Measurements from ENCODE around the gene PSTK.

Gene PSTK

DNA sequence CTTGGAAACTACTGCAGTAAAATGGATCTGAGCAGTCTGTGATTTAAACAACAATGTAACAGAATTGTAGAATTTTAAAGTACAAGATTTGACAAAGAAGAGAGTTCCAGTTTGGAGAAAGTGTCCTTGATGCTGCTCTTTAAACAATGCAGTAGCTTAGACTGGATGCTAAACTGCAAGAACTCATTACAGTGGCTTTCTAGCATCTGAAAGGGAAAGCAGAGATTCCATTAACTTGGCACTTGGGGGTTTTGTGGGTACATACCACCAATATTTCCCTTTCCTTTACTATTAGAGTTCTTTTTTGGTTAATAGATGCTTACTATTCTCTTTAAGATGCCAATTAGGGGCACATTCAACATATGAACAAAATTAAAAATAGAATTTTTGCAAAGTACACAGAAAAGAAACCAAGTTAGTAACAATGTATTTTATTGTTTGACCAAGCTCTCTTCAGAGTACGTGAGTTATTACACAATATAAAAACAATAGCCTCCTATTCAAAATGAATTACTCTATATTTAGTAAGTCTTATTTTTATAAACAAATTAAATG lies 11.9 kb downstream of the PSTK start:
- no peak for DNase-seq (ENCODE audit: low read depth)

DNA sequence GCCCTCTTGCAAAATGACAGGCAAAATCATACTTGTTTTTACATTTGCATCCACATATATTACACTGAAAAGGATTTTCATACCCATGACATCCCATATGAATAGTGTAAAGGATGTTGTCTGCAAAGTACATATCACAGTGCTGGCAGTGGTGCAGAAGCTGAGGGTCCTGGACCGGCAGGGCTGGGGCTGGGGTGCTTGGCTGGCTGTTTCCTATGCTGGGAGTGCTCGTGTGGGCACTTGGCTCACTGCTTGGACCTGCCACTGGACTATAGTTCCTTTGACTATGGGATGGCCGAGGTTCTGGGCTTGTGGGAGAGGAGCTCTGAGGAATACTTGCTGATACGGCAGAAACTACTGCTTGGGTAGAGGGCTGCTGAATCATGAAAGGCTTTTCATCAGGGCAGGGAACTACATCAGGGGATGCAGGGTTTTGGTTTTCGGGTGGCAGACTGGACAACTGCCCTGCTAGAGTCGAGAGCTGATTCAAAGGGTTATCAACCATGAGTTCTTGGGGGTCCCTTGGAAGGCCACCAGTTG lies 13.7 kb downstream of the PSTK start:
- no peak for DNase-seq (ENCODE audit: low read depth)

DNA sequence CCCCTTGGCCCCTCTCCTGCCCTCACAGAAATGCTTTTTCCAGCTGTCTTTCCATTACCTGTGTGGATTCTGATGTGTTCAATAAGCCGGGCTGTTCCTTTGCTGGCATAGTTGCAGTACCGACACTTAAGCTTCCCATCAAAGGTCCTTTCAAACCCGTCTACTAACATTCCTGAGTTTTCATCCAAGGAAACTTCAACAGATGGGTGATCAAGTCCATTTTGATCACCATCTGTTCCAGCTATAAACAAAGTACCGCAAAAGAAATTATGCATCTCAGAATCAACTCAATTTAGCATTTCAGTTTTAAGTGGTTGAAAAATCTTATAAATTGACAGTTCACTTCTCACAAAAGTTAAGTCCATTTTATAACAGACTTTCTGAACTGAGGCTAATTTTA lies 15.7 kb downstream of the PSTK start:
- DNase-seq (ENCODE audit: low read depth), result no peak

DNA sequence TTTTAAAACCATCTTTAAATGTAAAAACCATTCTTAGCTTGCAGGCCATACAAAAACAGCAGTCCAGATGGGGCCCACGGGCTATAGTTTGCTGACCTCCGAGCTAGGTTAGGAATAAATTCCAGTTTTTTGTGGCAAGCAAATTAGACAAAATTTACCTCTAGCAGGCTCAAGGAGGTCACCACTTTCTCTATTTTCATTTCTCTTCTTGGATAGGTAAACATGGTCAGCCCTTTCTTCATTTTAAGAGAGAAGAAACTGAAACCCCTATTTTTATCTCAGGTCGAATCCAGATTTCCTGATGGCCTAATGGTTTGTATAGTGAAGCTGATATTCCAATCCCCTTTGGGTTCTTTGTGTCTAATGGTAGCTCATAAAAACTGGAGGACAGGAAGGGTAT lies 17.7 kb downstream of the PSTK start:
- no peak for DNase-seq (ENCODE audit: low read depth)

DNA sequence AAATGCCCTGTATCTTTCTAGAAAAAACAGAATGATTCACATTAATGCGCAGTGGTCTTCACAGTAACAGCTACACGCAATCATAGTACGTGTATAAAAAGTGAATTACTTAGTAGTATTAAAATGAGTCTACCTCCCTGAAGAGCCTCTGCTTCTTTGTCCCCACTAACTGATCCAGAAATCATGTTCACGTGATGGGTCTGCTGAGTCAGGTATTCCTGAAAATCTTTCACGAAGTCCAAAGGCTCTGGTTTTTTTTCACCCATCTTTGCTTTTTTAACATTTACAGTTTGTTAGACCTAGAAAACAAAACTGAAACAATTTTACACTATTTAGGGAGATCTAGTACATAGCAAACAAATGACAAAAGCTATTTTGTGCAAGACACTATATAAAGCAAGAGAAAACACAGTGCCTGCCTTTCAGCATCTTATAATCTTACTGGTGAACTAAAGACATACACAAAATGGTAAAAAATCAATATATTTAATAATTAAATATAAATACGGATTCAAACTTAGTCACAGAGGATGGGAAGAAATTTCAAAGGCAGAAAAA lies 18.2 kb downstream of the PSTK start:
- no peak for DNase-seq (ENCODE audit: low read depth)

DNA sequence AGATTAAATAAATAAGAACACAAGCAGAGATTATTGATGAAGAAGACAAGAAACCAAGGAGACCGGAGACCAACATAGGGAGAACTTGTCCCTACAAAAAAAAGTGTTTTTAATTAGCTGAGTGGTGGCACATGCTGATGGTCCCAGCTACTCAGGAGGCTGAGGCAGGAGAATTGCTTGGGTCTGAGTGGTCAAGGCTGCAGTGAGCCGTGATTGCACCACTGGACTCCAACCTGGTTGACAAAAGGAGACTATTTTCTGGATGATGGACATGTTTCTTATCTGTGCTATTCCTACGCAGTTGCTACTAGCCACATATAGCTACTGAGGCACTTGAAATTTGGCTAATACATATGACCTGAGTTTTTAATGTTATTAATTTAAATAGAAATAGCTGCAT lies 18.7 kb downstream of the PSTK start:
- no peak for DNase-seq (ENCODE audit: low read depth)

DNA sequence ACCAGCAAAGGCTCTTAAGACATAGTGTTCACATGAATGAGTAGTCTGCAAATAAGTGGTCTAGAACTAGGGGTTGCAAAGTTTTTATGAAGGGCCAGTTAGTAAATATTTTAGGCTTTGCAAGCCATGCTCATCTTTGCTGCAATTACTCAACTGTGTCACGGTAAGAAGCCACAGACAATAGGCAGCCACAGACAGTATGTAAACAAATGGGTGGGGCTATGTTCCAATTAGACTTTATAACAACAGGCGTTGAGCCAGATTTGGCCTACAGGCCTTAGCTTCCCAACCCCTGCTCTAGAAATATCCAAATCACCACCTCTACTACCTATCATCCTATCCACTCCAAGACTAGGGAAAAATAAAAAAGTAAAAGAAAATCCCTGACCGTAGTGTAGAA lies 19.1 kb downstream of the PSTK start:
- DNase-seq (ENCODE audit: low read depth), result no peak

DNA sequence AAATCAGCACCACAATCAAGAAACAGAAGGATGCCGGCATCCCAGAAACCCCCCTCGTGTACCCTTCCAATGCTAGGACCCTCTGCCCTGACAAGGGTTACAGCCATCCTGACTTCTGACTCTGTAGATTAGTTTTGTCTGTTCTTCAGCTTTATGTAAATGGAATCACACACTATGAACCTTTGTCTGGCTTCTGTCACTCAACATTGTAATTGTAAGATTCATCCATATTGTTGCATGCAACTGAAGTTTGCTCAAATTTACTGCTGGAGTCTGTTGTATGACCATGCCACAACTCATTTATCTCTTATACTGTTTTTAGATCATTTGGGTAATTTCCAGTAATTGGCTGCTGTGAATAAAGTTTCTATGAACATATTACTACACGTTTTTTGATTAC lies 20.0 kb downstream of the PSTK start:
- no peak for DNase-seq (ENCODE audit: low read depth)

DNA sequence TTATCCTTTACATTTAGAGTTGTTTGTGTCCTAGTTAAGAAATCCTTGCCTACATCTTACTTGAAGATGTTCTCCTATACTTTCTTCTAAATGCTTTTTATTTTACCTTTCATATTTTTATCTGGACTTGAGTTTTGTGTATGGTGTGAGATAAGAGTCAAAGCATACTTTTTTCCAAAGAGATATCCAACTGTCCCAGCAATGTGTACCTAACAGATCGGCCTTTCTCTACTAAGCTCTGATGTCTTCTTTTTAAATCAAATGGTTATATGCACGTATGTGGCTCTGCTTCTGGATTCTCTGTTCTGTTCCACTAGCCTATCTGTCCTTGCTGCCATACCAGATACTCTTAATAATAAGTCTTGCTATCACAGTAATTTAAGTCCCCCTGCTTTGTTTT lies 21.2 kb downstream of the PSTK start:
- no peak for DNase-seq (ENCODE audit: low read depth)

DNA sequence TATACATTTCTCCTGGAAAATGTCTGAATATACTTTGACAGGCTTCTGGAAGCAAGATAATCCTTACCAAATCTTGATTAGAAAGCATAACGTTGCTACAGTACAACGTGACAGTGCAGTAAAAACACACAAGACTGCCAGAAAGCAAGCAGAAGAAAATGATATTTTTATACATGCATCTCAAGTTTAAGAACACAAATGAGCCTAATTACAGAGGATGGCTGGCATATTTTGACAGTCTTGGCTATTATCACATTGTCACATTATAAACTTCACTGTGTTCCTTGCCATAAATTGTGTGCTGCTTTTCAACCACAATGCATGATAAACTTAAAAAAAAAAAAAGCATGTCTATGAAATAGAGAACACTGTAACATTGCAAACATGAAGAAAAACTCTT lies 24.1 kb downstream of the PSTK start:
- DNase-seq (ENCODE audit: low read depth), result no peak

DNA sequence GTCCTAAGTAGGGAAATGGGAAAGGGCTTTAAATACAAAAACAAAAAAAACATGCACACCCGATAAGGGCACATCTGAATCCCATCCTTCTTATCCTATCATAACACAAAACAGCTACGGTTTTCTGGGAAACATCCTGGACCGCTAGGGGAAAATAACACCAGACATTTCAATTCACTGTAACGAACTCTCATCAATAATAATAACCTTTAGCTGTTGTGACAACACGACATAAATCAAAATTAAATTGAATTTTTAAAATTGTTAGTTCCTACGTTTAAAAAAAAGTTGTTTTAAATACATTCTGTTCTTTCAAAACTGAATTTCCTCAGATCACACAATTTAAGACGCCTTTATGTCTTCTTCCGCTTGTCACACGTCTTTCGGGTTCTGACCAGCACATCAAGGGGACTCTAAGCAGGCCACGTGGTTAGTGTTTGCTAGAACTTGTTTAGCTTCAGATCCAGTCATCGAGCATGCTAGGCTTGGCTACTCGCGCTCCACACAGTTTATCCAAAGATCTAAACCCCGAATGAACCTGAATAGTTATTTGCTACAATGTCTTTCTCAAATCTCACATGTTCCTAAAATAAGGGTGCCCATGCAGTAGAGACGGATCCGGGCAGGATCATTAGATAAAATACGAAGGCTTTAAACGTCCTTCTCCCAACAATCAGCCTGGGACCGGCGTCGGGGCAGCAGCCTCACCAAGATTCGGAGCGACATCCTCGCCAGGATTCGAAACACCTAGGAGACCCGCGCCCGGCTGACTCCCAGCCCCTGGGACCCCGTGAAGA lies 27.6 kb downstream of the PSTK start:
- no peak for DNase-seq (ENCODE audit: low read depth)

DNA sequence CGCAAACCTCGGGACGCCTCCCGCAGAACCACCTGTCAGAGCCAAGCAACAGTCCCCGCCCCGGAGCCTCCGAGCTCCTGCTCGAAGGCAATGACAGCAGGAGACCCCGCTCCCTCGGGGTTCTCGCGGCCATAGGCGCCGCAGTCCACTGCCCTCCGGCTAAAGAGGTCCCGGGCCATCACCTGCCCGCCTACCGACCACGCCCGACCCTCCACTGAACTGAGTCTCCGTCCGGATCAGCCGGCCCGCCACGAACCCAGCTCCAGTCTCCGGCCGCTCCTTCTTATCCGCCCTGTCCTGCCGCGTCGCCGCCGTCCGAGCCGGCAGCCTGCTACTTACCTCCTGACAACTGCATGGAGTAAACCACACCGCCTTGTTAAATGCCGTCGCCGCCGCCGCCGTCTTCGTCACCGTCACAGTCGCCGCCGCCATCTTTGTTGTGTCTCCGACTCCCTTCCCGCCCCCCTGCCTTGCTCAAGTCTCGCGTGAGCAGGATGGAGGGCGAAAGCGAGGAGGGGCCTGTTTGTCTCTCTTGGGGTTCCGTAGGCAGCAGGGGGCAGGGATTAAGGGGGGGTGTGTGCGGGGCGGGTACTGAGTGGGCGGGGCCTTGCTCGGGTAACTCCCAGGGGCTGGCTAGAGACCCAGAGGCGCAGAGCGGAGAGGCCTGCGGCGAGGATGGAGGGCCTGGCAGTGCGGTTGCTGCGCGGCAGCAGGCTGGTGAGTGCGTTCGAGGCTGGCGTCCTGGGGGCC lies 28.3 kb downstream of the PSTK start, which contains the start of the genes ACADSB and IKZF5:
Gene ACADSB, plus strand, starts transcription at position 652 of the 750 bp plus-strand sequence. Its CDS starts 24 bp downstream, at position 676.
Gene IKZF5, minus strand, starts transcription at position 441 of the 750 bp plus-strand sequence. CDS start 10,170 bp downstream, outside the sequence.
- DNase-seq (ENCODE audit: low read depth), result peak; percentile 94

DNA sequence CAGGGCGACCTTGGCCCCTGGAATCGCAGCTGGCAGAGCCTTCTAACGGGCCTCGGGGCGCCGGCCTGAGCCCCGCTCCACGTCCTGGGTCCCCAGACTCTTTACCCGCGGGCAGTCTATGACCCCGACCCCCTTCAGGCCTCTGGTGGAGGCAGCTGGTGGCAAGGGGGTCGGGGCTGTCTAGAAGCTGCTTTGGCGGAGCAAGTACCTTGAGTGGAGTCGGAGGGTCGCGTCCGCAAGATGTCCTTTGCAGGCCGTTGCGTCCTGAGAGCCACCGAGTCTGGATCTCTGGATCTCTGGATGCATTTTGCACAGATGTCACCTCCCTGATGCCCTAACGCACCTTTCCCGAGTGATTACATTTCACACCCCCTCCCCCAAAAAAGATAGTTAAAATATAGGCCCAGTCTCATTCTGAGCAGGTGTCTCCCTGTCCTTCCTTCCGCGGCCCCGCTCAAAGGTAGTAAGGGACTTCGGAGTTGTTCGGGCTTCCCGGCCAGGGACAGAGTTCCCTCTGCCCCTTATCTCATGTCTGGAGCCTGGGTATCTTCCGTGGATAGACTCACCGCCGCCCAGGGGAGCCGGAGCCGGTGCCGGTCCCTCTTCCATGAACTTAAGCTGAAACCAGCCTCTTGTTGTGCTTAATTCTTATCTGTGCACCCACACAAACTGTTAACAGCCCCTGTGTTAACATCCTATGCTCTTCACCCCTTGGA lies 29.1 kb downstream of the PSTK start:
- DNase-seq (ENCODE audit: low read depth), result peak; percentile 3

DNA sequence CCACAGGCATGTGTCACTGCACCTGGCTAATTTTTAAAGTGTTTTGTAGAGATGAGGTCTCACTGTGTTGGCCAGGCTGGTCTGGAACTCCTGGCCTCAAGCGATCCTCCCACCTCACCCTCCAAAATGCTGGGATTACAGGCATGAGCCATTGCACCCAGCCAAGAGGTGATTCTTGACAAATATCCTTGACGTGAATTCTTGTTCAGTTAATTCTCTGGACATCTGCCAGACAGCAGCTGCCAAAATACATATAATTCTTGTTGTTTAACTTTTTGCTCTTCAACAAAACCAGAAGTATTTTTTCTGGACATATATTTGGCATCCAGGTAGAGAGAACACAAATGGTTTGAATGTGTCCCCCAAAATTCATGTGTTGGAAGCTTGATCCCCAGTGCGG lies 31.8 kb downstream of the PSTK start:
- DNase-seq (ENCODE audit: low read depth), result no peak

DNA sequence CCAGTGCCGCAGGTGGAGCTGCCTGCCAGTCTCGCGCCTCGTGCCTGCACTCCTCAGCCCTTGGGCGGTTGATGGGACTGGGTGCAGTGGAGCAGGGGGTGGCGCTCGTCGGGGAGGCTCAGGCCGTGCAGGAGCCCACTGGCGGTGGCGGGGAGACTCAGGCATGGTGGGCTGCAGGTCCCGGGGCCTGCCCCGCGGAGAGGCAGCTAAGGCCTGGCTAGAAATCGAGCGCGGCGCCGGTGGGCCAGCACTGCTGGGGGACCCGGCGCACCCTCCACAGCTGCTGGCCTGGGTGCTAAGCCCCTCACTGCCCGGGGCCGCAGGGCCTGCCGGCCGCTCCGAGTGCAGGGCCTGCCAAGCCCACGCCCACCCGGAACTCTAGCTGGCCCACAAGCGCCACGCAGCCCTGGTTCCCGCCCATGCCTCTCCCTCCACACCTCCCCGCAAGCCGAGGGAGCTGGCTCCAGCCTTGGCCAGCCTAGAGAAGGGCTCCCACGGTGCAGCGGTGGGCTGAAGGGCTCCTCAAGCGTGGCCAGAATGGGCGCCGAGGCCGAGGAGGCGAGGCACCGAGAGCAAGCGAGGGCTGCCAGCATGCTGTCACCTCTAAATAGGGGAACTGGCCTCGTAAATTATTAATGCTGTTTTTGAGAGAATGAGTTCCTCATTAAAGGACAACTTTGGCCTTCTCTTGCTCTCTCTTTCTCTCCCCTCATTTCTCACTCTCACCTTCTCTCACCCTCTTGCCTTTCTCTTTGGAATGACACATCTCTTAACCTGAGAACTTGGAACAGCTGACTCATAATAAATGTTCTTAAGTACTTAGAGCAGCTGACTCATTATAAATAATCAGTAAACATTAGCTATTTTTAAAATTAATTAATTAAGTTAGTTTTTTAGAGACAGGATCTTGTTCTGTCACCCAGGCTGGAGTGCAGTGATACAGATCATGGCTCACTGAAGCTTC lies 33.5 kb downstream of the PSTK start:
- no peak for DNase-seq (ENCODE audit: low read depth)

DNA sequence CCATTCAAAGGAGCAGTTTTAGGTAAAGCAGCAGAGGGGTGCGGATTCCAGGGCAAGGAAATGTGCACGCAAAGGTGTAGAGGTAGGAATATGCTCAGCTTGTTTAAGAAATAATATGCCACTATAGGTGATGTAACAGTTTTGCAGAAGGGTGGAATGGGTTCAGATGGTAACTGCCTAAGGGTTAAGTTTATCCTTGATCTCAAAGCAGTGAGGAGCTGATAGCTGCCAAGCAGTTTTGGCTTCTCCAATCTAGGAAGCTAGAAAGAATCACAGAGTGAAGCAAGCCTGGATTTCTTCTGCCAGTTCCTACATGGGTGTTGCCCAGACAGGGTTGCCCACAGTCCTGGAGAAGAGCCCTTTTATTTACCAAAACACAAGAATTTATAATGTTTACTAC lies 34.6 kb downstream of the PSTK start:
- DNase-seq (ENCODE audit: low read depth), result no peak

DNA sequence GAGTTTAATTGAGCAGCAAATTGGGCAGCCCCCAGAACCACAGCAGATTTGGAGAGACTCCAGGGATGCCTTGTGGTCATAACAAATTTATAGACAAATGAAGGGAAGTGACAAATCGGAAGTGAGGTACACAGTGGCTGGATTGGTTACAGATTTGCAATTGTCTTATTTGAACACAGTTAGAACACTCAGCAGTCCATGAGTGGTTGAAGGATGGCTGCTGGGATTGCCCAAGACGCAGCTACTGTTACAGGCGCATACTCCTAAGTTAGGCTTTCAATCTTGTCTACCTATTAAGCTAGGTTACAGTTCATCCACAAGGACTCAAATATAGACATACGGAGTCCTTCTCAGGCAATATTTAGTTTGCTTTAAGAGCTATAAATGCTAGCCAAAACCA lies 36.0 kb downstream of the PSTK start:
- DNase-seq (ENCODE audit: low read depth), result no peak

DNA sequence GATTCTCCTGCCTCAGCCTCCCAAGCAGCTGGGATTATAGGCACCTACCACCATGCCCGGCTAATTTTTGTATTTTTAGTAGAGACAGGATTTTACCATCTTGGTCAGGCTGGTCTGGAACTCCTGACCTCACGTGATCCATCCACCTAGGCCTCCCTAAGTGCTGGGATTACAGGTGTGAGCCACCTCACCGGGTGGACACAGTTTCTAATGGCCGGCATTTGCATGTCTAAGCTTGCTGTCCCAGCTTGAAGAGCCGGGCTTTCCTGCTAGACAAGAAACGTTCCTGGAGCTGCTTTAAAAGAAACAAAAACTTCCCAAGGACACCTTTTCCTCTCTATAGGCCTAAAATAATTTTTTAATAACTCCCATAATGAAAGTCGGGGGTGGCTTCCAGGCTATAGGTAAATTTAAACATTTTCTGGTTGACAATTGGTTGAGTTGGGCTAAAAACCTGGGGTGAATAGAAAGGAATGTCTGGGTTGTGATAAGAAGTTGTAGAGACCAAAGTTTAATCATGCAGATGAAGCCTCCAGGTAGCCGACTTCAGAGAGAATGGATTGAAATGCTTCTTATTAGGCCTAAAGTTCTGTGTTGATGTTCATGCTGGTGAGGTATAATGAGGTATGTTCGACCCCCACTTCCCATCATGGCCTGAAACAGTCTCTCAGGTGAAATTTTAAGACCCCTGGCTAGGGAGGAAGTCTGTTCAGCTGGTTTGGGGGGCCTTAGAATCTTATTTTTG lies 37.4 kb downstream of the PSTK start:
- no peak for DNase-seq (ENCODE audit: low read depth)

DNA sequence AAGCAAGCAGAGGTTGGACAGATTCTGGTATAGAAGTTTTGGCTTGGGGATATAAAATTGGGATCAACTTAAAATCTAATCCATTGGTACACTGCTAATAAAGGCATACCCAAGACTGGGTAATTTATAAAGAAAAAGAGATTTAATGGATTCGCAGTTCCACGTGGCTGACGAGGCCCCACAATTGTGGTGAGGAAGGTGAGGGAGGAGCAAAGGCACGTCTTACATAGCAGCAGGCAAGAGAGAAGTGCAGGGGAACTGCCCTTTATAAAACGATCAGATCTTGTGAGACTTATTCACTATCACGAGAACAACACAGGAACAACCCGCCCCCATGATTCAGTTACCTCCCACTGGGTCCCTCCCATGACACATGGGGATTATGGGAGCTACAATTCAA lies 38.3 kb downstream of the PSTK start:
- no peak for DNase-seq (ENCODE audit: low read depth)

DNA sequence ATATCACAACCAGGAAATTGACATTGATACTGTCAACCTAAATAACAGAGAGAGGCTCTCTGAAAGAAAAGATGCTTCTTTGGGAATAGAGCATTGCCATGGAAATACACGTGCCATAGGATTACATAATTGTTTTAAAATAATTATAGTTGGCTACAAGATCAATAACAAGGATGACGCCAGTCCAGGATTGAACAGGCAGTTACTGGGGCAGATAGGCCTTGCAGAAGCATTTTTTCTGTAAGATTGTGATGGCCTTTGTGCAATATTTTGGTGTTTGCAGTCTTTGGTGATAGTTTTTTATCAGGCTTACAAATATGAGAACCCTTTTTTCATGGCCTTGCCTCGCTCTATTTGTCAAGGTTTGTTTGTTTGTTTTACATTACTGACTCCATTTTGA lies 39.1 kb downstream of the PSTK start:
- DNase-seq (ENCODE audit: low read depth), result no peak

All from activated T-helper 9 cell treated with anti-CD3 and anti-CD28 coated beads, Interleukin-2, amount 50 U/mL, for 16 hours (primary cell).